Neuron (in vitro differentiated cells): Measurements from ENCODE around the gene PRH2.

Source experiments
- H2AFZ ChIP-seq: one replicate; pipeline ENCODE4 v1.6.1; 2013; ENCODE audit warnings: low read depth, mild to moderate bottlenecking, inconsistent platforms, low read length, moderate library complexity
- H3K27me3 ChIP-seq: one replicate; pipeline ENCODE4 v1.6.1; 2013; ENCODE audit warnings: low read length; ENCODE audit not compliant: insufficient read depth
- H3K36me3 ChIP-seq: one replicate; pipeline ENCODE4 v1.6.1; 2013; ENCODE audit warnings: low read length; ENCODE audit not compliant: insufficient read depth
- H3K4me1 ChIP-seq: one replicate; pipeline ENCODE4 v1.6.1; 2013; ENCODE audit warnings: low read length; ENCODE audit not compliant: insufficient read depth
- H3K4me3 ChIP-seq: 2 replicates; pipeline ENCODE4 v1.5.1; 2013; ENCODE audit warnings: mild to moderate bottlenecking, low read length, moderate library complexity
- H3K9me3 ChIP-seq: one replicate; pipeline ENCODE4 v1.6.1; 2013; ENCODE audit warnings: low read length

Gene PRH2

DNA sequence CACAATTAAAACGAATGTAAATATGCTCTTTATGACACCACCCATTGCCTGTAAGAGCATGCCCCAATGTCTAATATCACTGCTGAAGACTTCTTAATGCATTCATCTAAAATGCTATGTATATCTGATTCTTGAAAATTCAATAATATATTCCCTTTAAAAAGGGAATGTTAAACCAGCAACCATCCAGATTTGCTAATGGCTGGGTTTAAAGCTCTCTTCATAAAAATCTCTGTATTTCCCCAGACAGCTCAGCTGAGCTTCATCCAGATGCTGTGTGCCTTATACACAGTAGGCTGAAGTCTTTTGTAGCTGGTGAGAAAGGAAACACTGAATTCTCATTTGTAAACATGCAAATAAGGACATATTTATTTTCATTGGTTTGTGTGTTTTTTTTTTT lies 10.1 kb downstream of the PRH2 start, which contains the start of gene TAS2R14:
TSS of gene TAS2R14 (minus strand) at position 101 of the 400 bp plus-strand sequence. CDS start at position 45, 56 bp downstream.
- no peaks in the 10 kb centered on the region for H3K27me3 ChIP-seq
- no peak within 1 kb of the TSS for H2AFZ ChIP-seq

DNA sequence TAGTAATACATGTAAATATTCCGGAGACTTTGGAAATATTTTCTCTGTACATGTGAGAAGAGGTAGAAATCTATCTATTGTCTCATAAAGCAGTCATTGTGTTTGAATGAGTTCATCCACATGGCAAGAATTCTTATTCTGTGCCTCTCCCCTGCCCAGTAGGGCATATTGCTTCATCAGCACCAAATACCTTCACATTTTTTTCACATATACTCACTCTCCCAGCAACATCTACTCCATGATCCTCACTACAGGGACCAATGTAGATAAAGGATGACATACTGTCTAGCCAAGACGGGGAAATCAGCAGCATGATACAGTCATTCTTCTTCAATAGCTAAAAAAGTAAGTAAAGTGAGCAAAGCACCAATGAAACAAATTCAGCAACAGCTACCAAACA lies 11.4 kb downstream of the PRH2 start:
- Histone ChIP-seq H3K9me3 (no peaks in the 10 kb centered on the region), H2AFZ (no peak overlapping the region), H3K4me3 (no peak overlapping the region), H3K4me1 (no peaks in the 10 kb centered on the region), H3K36me3 (no peaks in the 10 kb centered on the region), H3K27me3 (no peaks in the 10 kb centered on the region)

More for the DNA sequence above, 10.1 kb downstream of the PRH2 start, which contains the start of gene TAS2R14:
- Histone ChIP-seq H3K36me3 (no peaks in the 10 kb centered on the region), H3K9me3 (no peaks in the 10 kb centered on the region), H3K4me3 (no peak within 1 kb of the TSS), H3K4me1 (no peaks in the 10 kb centered on the region)

DNA sequence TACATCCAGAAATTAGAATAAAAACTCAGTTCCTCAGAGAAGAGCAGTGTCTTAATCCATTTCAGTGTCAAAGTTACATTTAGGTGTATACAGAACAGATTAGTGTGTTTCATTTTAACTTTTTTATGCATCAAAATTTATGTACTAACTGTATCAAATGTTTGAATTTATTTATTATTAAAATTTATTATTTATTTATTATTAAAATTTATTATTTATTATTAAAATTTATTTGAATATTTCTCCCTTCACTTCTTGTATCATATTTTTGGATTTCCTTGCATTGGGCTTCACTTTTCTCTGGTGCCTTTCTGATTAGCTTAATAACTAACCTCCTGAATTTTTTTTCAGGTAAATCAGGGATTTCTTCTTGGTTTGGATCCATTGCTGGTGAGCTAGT lies 12.3 kb downstream of the PRH2 start:
- no peaks in the 10 kb centered on the region for H3K9me3 ChIP-seq
- H2AFZ ChIP-seq, result no peak overlapping the region
- no peaks in the 10 kb centered on the region for H3K4me1 ChIP-seq
- H3K36me3 ChIP-seq, result no peaks in the 10 kb centered on the region
- no peaks in the 10 kb centered on the region for H3K27me3 ChIP-seq
- H3K4me3 ChIP-seq, result no peak overlapping the region

DNA sequence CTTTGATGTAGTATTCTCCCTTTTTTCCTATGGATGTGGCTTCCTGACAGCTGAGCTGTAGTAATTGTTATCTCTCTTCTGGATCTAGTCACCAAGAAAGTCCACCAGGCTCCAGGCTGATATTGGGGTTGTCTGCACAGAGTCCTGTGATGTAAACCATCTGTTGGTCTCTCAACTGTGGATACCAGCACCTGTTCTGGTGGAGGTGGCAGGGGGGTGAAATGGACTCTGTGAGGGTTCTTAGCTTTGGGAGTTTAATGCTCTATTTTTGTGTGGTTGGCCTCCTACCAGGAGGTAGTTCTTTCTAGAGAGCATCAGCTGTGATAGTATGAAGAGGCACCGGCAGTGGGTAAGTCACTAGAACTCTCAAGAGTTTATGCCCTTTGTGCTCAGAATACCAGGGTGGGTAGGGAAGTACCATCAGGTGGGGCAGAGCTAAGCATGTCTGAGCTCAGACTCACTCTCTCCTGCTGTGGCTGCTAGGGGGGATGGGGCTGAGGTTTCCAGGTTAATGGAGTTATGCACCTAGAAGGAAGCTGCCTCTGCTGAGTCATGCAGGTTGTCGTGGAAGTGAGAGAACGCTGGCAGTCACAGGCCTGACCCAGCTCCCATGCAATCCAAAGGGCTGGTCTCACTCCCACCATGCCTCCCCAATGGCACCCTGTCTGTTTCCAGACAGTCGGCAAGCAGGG lies 13.0 kb downstream of the PRH2 start:
- Histone ChIP-seq H3K9me3 (peaks cover 2% of the 10 kb centered on the region), H3K27me3 (no peaks in the 10 kb centered on the region), H3K36me3 (no peaks in the 10 kb centered on the region), H3K4me3 (no peak overlapping the region), H2AFZ (no peak overlapping the region), H3K4me1 (no peaks in the 10 kb centered on the region)

DNA sequence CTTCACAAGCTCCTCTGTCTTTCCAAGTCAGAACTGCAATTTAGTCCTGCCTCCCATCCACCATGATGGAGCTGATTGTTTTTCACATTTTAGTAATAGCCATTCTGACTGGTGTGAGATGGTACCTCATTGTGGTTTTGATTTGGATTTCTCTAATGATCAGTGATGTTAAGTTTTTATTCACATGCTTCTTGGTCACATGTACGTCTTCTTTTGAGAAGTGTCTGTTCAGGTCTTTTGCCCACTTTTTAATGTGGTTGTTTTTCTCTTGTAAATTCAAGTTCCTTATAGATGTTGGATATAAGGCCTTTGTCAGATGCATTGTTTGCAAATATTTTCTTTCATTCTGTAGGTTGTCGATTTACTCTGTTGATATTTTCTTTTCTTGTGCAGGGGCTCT lies 14.1 kb downstream of the PRH2 start:
- Histone ChIP-seq H3K9me3 (peaks cover 5% of the 10 kb centered on the region), H3K4me3 (no peak overlapping the region), H3K4me1 (no peaks in the 10 kb centered on the region), H2AFZ (no peak overlapping the region), H3K27me3 (no peaks in the 10 kb centered on the region), H3K36me3 (no peaks in the 10 kb centered on the region)

DNA sequence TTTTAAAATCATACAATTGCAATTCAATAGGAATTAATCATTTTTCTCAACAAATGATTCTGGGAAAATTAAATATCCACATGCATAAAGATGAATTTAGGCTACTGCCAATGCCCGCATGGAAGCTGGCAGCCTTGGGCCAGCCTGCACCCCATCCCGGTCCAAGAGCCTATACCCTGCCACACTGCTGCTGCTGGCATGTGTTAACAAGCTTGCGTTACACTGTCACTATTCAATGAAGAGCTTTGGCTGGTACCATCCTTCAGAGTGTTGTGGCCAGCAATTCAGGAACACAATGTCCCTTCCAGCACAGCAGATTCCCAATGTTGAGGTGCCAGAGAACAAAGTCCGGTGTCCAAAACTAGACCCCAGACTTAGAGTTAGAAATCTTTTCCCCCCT lies 23.6 kb downstream of the PRH2 start:
- no peak overlapping the region for H2AFZ ChIP-seq
- H3K36me3 ChIP-seq, result peaks cover 2% of the 10 kb centered on the region
- H3K9me3 ChIP-seq, result peaks cover 11% of the 10 kb centered on the region
- no peaks in the 10 kb centered on the region for H3K4me1 ChIP-seq
- no peaks in the 10 kb centered on the region for H3K27me3 ChIP-seq
- H3K4me3 ChIP-seq, result no peak overlapping the region

DNA sequence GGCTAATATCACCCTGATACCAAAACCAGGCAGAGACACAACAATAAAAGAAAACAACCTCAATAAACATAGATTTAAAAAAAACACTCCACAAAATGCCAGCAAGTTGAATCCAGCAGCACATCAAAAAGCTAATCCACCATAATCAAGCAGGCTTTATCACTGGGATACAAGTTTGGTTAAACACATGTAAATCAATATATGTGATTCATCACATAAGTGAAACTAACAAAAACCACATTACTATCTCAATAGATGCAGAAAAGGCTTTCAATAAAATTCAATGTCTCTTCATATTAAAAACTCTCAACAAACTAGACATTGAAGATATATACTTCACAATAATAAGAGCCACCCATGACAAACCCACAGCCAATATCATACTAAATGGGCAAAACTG lies 27.0 kb downstream of the PRH2 start:
- no peak overlapping the region for H2AFZ ChIP-seq
- no peak overlapping the region for H3K4me3 ChIP-seq
- no peaks in the 10 kb centered on the region for H3K4me1 ChIP-seq
- H3K36me3 ChIP-seq, result peaks cover 2% of the 10 kb centered on the region
- H3K9me3 ChIP-seq, result peaks cover 2% of the 10 kb centered on the region
- no peaks in the 10 kb centered on the region for H3K27me3 ChIP-seq

DNA sequence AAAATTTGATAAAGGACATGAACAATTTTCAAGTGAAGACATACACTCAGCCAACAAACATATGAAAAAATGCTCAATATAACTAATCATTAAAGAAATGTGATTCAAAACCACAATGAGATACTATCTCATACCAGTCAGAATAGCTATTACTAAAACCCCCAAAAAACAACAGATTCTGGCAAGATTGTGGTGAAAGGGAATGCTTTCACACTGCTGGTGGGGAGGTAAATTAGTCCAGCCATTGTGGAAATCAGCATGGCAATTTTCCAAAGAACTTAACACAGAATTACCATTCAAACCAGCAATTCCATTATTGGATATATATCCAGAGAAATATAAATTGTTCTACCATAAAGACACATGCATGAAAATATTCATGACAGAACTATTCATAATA lies 28.7 kb downstream of the PRH2 start:
- no peaks in the 10 kb centered on the region for H3K4me1 ChIP-seq
- no peak overlapping the region for H3K4me3 ChIP-seq
- H3K36me3 ChIP-seq, result peaks cover 5% of the 10 kb centered on the region
- H3K27me3 ChIP-seq, result no peaks in the 10 kb centered on the region
- peaks cover 2% of the 10 kb centered on the region for H3K9me3 ChIP-seq
- H2AFZ ChIP-seq, result no peak overlapping the region

DNA sequence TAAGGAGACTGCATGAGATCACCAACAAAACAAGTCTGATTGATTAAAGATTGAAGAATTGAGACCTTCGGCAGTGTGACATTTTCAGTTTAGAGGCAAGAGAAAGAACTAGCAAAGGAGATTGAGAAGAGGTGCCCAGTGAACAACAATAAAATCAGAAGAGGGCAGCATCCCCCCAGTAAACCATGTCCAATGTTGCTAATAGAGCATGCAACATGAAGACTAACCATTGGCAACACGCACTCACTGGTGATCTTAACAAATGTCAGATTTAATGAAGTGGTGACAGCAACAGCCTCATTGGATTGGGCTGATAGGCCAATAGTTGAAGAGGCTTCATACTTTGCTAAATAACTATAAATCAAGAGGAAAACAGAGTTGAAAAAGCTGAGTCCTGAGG lies 30.8 kb downstream of the PRH2 start:
- Histone ChIP-seq H3K27me3 (no peaks in the 10 kb centered on the region), H2AFZ (no peak overlapping the region), H3K9me3 (peaks cover 2% of the 10 kb centered on the region), H3K4me1 (no peaks in the 10 kb centered on the region), H3K36me3 (peaks cover 3% of the 10 kb centered on the region), H3K4me3 (no peak overlapping the region)

DNA sequence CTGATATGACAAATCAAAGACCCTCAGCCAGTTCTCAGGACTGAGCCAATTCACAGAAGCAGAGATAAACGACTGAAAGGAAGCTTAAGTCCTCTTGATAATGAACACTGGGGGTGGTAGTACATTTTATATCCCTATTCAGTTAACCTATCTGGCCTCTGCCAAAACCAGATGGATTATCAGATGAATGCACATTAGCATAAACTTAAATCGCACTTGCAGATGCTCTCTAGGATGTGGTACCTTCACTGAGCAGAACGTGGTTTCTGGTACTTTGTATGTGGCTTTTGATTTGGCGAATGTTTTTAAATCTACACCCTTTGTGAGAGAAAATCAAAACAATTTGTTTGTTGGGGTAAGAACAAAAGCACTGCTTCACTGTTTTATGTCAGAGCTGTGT lies 31.2 kb downstream of the PRH2 start:
- H2AFZ ChIP-seq, result no peak overlapping the region
- H3K36me3 ChIP-seq, result peaks cover 3% of the 10 kb centered on the region
- H3K4me3 ChIP-seq, result no peak overlapping the region
- no peaks in the 10 kb centered on the region for H3K27me3 ChIP-seq
- H3K4me1 ChIP-seq, result no peaks in the 10 kb centered on the region
- peaks cover 2% of the 10 kb centered on the region for H3K9me3 ChIP-seq

DNA sequence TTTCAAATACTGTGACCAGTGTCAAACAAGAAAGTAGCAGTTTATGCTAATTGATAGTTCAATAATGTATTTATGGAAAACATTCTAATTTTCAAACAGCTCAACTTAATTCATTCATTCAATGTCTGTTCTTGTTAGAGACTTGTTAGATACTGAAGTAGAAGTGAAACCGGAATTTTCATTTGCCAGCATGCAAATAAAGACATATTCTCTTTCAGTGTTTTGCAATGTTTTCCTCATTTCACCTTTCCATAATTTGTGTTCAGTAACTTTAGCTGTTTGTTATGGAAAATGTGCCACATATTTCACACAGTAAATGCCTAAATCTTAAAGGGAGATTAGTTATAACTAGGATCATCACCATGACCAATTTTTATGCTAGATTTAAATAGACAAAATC lies 36.4 kb downstream of the PRH2 start:
- peaks cover 3% of the 10 kb centered on the region for H3K36me3 ChIP-seq
- no peak overlapping the region for H3K4me3 ChIP-seq
- no peaks in the 10 kb centered on the region for H3K4me1 ChIP-seq
- H2AFZ ChIP-seq, result no peak overlapping the region
- H3K27me3 ChIP-seq, result no peaks in the 10 kb centered on the region
- no peaks in the 10 kb centered on the region for H3K9me3 ChIP-seq

DNA sequence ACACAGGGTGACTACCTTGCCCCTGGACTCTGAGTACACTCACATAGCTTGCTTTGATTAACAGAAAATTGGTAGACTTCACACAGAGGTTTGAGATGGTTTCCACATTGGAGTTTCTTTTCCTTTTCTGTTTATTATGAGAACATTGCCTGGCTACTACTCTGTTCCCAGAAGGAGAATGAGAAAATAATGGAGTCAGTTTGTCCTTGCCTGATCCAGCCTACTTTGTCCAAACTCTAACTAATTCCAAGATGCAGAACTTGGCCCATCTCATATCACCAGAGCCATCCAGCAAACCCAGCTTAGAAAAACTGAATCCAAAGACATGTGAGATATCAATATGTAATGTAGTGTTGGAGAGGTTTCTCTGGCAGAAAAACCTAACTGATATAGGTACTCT lies 37.3 kb downstream of the PRH2 start:
- no peaks in the 10 kb centered on the region for H3K4me1 ChIP-seq
- H3K27me3 ChIP-seq, result no peaks in the 10 kb centered on the region
- no peak overlapping the region for H2AFZ ChIP-seq
- no peak overlapping the region for H3K4me3 ChIP-seq
- H3K9me3 ChIP-seq, result no peaks in the 10 kb centered on the region
- H3K36me3 ChIP-seq, result peaks cover 3% of the 10 kb centered on the region

DNA sequence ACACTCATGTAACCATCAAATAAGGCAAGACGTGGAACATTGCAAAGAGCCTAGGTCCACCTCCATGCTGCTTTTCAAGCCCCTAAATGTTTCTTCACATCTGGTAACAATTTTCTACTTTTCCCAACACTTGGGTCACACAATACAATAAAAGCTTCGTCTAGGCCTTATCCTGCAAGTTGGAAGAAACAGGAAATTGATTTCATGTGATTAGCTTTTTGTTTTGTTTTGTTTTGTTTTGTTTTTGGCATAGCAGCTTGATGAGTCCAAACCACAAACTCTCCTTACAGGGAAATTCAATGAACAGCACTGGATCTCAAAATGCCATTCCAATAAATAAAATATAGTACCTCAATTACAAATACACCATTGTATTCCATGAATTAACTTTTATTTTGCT lies 38.4 kb downstream of the PRH2 start:
- Histone ChIP-seq H3K9me3 (no peaks in the 10 kb centered on the region), H2AFZ (no peak overlapping the region), H3K4me3 (no peak overlapping the region), H3K27me3 (no peaks in the 10 kb centered on the region), H3K36me3 (no peaks in the 10 kb centered on the region), H3K4me1 (no peaks in the 10 kb centered on the region)
